Measurements from ENCODE around the gene PTPRD.

PTPRD gene

DNA sequence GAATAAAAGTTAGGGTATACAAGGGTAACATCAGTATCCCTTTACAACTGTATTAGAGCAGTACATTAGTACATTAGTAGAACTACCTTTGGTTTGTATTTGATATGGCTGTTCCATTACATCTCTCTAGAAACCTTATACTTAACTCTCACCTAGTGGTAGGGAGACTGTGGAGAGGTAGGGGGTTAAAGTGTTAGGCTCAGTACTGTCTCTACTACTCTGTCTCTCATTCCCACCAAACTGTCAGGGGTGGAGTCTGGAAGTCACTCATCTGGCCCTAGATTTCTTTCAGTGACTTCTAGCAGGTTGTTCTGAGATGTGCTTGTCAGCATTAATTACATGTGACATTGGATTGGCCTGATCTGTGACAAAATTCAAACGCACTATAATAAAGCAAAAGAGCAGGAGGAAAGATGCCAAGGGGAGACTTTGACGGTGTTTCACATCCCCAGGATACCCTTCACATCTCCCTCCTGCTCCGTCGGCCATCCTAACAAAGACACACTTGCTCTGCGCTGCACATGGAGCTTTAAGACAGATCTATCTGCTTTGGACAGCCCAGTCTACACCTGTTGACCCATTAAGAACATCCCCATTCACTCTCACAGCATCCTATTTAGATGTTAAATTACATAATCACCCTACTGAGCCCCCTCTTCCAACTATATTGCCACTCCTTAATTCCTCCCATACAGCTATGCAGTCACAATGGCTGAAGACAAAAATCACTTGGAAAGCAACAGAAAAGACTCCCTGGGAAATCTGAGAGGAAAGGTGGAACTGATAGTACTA is 1770.2 kb downstream of the PTPRD start:
- in situ Hi-C loops (cut with HindIII; ENCODE audit: low sequenced_read_pairs): loop anchor here (25.0 kb wide), 1 partner anchor 105 kb away; no protein-coding TSS in a partner anchor
- DNase-seq (ENCODE audit: low read depth): no peak
- H3K4me3 ChIP-seq (ENCODE audit: low read depth, low read length): no peak overlapping the region
- TF ChIP-seq, protein P1, sequence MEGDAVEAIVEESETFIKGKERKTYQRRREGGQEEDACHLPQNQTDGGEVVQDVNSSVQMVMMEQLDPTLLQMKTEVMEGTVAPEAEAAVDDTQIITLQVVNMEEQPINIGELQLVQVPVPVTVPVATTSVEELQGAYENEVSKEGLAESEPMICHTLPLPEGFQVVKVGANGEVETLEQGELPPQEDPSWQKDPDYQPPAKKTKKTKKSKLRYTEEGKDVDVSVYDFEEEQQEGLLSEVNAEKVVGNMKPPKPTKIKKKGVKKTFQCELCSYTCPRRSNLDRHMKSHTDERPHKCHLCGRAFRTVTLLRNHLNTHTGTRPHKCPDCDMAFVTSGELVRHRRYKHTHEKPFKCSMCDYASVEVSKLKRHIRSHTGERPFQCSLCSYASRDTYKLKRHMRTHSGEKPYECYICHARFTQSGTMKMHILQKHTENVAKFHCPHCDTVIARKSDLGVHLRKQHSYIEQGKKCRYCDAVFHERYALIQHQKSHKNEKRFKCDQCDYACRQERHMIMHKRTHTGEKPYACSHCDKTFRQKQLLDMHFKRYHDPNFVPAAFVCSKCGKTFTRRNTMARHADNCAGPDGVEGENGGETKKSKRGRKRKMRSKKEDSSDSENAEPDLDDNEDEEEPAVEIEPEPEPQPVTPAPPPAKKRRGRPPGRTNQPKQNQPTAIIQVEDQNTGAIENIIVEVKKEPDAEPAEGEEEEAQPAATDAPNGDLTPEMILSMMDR (IDR thresholded peaks at IDR 0.05; ENCODE audit: low read depth, low read length, missing control alignments): no peak

DNA sequence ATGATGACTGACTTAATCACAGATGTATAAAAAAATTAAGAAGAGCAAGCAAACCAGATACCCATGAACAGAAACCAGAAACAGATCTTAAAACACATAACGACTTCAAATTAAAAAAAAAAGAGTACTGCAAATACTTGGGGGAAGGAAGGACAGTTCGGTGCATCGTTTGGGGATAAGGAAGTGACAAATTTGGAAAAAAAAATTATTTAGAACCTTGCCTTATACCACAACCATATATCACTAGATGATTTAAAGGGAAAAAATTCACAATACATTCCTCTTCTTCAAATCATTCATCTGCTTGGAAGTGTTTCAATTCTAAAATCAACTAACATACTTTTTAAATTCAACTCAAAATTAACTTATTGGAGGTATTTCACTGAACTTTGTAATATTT is 1774.7 kb downstream of the PTPRD start:
- H3K4me3 ChIP-seq (ENCODE audit: low read depth, low read length): no peak overlapping the region
- no peak for DNase-seq (ENCODE audit: low read depth)
- TF ChIP-seq, protein P1 (IDR thresholded peaks at IDR 0.05; ENCODE audit: low read depth, low read length, missing control alignments): no peak
- in situ Hi-C loops (cut with HindIII; ENCODE audit: low sequenced_read_pairs): loop anchor here (25.0 kb wide), 1 partner anchor 101 kb away; no protein-coding TSS in a partner anchor

DNA sequence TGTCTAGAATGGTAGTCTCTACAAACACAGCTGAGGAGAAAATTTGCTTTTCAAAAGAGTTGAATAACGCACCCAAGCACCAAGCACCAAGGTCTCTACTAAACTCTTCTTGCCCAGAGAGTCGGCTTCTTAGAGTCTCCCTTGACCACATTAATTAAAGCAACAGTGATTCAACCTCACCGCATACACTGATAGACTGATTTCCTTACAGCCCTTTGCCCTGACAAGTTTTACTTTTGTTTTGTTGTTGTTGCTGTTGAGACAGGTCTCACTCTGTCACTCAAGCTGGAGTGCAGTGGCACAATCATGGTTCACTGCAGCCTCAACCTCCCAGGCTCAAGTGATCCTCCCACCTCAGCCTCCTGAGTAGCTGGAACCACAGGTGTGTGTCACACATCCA is 1777.5 kb downstream of the PTPRD start:
- no peak overlapping the region for H3K4me3 ChIP-seq (ENCODE audit: low read depth, low read length)
- in situ Hi-C loops (cut with HindIII; ENCODE audit: low sequenced_read_pairs): loop anchor here (25.0 kb wide), 1 partner anchor 98 kb away; no protein-coding TSS in a partner anchor
- TF ChIP-seq, protein P1 (IDR thresholded peaks at IDR 0.05; ENCODE audit: low read depth, low read length, missing control alignments): no peak
- no peak for DNase-seq (ENCODE audit: low read depth)

DNA sequence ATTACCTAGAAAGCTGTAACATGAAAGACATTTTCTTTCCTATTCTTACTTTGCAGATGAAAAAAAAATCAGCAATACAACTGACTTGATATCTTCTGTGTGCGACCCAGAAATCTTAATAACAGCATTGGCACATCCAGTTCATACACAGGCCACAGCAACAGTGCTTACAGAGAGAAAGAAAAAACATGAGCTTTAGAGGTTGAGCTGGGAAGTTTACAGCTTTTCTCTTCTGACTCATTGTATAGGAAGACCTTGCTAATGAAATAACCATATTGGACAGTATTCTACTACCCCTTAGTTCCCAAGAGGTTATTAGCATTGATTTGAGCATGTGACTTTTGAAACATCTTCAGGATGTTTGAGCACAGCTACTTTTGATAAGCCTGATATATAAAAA is 1779.8 kb downstream of the PTPRD start:
- in situ Hi-C loops (cut with HindIII; ENCODE audit: low sequenced_read_pairs): loop anchor here (25.0 kb wide), 1 partner anchor 96 kb away; no protein-coding TSS in a partner anchor

DNA sequence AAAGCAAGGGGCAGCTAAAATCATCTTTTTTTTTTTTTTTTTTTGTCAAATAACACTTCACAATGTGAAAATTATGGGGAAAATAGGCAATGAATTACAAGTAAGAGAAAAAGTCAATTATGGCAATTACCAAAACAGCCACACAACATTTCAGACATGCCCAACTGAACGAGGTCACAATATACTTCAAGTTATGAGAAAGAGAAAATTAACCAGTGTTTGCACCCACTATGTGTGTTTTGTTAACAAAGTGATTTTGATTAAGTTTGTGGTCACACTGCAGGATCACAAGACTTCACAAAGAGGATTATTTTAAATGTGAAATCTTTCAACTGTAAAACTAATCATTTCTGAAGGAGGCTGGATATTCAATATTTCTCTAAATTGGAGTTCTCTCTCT is 1780.4 kb downstream of the PTPRD start:
- TF ChIP-seq, protein P1 (IDR thresholded peaks at IDR 0.05; ENCODE audit: low read depth, low read length, missing control alignments): no peak
- in situ Hi-C loops (cut with HindIII; ENCODE audit: low sequenced_read_pairs): loop anchor here (25.0 kb wide), 1 partner anchor 95 kb away; no protein-coding TSS in a partner anchor
- H3K4me3 ChIP-seq (ENCODE audit: low read depth, low read length): no peak overlapping the region
- DNase-seq (ENCODE audit: low read depth): no peak

More for the DNA sequence above, 1779.8 kb downstream of the PTPRD start:
- no peak overlapping the region for H3K4me3 ChIP-seq (ENCODE audit: low read depth, low read length)
- TF ChIP-seq, protein P1 (IDR thresholded peaks at IDR 0.05; ENCODE audit: low read depth, low read length, missing control alignments): no peak
- no peak for DNase-seq (ENCODE audit: low read depth)

DNA sequence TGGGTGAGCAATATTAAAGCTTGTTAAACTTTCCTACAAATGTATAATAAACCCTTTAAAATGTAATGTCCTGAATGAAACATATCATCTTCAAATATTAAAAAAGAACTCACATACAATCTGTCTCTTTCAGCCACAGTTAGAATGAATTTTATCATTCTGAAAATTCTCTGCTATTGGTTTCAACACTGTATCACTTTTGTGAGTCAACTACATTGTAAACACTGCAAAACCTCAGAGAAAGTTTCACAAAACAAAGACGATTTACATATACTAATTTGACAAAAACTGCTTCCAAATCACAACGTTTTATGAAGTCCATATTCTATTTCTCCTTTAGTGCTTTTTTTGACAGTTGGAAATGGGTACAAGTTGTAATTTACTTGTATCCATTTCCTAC is 1781.2 kb downstream of the PTPRD start:
- no peak for DNase-seq (ENCODE audit: low read depth)
- H3K4me3 ChIP-seq (ENCODE audit: low read depth, low read length): no peak overlapping the region
- in situ Hi-C loops (cut with HindIII; ENCODE audit: low sequenced_read_pairs): loop anchor here (25.0 kb wide), 1 partner anchor 94 kb away; no protein-coding TSS in a partner anchor
- TF ChIP-seq, protein P1 (IDR thresholded peaks at IDR 0.05; ENCODE audit: low read depth, low read length, missing control alignments): no peak
